GM21528 (cell line): ENCODE data around the gene EHMT2.
"Not testable (repeated sequence)": the region's sequence is repeated elsewhere in the genome, so short reads cannot be mapped to it uniquely, and the experiment has no call there.

ENCODE experiments used
- ATAC-seq: cut with Tn5 transposase; IDR thresholded peaks from one replicate; pipeline ENCODE4 v1.9.1; 2021; ENCODE audit warnings: mild to moderate bottlenecking, moderate library complexity; ENCODE audit not compliant: unreplicated experiment, low FRiP score

Gene EHMT2

DNA sequence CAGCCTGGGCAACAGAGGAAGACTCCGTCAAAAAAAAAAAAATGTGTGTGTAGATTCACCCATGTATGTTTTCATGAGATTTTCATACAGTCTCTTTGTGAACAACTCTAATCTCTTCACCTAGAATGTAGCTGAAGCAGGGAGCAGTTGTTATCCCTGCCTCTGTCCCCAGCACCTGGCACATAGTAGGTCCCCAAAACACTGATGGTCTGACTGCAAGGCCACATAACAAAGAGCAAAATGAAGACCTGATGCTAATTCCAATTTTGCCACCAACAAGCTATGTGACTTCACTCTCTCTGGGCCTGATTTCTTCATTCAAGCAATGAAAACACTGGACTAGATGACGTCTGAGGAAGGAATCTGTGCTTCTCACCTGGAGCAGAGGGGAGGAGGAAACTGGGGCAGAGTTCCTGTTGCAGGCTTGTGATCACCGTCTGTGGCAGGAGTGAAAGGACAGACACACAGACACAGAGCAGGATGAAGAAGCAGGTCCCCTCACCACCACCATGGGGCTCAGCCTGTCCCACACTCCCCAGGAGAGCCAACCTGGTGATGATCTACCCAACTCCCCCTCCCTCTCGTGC lies 23.3 kb downstream of the EHMT2 start:
- no peak for ATAC-seq

DNA sequence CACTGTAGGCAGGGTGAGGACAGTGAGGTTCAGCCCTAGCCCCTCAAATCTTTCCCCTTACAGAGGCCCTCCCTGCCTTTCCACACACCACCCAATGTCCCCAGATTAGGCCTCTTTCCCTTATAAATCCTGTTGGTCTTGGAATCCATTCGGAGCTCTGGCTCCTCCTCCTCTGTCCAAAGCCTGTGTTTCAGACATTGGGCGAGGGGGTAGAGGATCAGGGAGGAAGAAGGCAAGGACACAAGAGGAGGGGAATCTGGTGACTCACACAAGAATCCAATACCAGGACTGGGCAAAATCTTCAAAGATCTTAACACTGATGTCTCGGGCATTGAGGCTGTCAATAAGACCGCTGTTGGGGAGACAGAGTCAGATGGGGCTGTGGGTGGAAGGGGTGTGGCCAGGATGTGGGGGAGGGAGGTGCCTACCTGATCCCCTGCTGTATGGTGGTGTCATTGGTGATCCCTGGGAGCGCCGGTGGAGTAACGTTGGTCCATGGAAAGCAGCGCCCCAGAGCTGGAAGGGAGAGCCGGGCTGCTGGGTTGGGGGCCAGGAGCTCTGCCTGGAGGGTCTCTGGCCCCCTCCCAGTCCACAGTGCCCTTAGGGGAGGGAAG lies 26.3 kb downstream of the EHMT2 start:
- no peak for ATAC-seq

DNA sequence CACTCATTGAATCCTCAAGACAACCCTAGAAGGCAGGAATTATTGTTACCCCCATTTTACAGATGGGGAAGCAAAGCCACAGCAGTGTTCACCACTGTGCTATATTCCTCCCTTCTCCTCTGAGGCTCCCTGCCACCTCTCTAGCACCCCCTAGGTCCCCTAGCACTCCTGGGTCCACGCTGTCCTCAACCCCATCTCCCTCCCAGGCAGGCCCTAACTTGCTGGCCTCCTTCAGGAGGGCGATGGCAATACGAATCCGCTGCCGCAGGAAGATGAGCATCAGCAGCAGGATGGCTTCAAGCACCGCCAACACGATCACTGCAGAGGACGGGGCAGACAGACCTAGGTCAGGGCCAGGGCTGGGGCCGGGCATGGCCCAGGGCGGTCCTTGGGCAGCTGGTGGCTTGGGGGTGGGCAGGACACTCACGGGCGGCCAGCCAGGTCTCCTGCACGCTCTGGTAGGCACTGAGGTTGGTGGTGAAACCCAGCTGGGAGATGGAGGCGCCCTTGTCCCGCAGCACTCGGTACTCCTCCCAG lies 27.0 kb downstream of the EHMT2 start:
- ATAC-seq, result no peak

DNA sequence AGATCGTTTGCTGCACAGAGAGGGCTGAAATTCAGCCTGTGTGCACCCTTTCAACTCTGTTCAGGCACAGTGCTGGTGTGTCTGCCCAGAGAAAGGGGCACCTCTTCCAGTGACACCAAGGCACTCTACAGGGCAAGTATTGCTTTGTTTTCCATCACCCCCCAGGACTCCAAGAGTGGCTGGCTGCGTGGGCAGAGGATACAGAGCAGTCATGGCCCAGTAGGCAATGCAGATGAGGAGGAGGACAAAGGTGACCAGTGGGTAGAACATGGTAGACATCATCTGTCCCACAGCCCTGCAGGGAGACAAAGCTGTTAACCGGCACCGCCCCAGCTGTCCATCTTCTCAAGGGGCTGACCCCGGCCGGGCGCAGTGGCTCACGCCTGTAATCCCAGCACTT lies 28.2 kb downstream of the EHMT2 start:
- ATAC-seq, result no peak

DNA sequence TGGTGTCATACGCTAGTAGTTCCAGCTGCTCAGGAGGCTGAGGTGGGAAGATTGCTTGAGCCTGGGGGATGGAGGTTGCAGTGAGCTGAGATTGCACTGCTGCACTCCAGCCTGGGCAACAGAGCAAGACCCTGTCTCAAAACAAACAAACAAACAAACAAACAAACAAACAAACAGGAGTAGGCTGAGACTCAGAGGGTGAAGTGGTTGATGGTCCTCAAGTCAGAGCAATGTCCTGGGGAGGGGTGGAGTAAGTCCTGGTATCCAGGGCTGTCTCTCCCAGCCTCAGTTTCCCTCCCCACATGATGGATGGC lies 28.9 kb downstream of the EHMT2 start:
- ATAC-seq, result not testable (repeated sequence)

DNA sequence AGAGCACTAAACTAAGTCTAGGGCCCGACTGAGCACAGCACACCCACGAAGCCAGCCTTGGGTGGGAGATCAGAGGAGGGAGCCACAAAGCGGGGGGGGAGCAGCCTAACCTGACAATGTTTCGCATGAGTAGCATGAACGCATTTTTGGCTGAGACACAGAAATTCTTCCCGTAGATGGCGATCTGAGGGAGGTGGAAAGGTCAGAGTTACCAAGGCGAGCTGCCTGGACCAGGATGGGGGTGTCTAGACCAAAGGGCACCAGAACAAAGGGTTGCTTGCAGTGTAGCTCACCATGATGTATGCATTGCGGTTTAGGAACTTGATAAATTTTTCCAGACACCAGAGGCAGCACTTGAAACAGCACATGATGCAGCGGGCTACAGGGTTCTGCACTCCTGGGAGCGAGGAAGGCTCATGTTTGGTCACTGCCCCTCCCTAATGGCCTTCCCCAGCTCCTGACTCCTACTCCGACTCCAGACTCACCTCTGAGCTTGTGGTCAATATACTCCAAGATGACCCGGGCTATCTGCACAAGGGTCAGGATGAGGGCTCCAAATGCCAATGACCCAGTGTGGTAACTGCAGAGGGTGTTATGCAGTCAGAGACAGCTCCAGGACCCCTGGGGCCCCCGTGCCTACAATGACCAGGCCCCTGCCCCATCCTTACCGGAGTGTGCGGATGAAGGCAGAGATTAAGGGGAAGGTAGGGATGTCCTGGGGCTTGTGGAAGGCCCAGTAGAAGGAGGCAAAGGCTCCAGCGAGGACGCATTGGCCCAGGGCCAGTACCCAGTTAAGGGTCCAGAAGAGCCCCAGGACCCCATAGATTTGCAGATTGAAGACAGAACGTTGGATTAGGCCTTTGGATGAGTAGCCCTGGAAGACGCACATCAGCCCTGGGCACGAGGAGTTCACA lies 32.0 kb downstream of the EHMT2 start:
- ATAC-seq, result no peak

DNA sequence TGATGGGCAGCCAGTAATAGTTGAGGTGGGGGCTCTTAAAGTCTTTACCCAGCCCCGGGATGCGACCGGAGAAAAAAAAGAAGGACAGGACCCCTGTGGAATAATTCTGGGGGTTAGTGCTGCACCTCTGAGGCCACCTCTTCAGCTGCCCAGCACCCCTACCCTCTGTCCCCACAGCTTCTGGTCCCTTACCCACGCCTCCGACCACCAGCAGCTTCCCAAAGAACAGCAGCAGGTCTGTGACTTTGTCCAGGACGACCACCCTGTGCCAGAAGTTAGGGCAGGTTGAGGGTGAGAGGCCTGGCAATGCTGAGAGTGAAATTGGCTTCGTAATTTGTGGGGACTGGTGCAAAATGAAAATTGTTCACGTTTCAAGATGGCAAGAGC lies 32.7 kb downstream of the EHMT2 start:
- no peak for ATAC-seq

DNA sequence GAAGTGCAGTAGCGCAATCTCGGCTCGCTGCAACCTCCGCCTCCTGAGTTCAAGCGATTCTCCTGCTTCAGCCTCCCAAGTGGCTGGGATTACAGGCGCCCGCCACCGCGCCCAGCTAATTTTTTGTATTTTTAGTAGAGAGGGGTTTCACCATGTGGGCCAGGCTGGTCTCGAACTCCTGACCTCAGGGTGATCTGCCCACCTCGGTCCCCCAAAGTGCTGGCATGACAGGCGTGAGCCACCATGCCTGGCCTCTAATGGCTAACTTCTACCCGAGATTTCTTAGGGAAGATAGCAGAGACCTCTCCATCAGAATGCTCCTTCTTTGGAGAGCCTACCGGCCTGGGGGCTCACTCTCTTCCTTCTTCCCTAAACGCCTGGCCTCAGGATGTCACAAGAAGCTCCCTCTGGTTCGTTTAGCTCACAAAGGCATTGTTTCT lies 33.4 kb downstream of the EHMT2 start:
- ATAC-seq, result not testable (repeated sequence)

DNA sequence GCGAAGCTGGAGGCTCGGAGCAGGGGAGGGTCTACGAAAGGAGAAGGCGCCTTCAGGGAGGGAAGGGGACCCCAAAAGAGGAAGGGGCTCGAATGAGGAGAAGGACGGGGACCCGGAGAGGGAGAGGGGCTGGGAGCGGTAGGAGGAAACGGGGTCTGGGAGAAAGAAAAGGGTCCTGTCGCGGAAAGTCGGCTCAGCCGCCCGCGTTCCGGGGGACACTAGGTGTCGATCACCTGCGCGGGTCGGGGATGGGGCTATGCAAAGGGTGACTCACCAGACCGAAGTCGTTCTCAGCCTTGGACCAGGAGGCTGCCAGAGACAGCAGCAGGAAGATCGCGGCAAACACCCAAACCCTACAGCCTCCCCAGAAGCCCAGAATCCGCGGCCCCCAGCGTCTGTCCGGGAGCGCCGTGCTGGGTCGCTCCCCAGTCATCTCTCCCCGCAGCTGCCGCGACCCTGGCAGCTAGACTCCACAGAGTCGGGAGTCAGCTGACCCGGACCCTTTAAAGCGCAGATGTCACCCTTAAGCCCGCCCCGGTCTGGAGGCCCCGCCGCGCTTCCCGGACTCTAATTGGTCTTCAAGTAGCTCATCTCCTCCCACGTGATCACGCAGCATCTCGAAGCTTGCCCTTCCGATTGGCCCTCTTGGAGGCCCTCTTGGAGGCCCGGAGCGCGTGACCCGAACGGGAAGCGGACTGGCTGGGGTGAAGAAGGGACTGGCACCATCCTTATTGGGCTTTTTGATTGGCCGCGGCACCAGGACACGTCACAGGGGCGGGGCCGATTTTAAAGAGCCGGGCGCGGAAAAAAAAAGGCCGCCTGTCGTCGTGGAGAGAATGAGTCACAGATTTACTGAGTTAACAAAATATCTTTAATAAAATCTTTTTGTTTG lies 34.9 kb downstream of the EHMT2 start, which contains the start of gene NEU1:
NEU1 (minus strand) TSS at position 478 of the 892 bp plus-strand sequence; CDS start at position 433, 45 bp downstream.
- peak; percentile 86 for ATAC-seq

DNA sequence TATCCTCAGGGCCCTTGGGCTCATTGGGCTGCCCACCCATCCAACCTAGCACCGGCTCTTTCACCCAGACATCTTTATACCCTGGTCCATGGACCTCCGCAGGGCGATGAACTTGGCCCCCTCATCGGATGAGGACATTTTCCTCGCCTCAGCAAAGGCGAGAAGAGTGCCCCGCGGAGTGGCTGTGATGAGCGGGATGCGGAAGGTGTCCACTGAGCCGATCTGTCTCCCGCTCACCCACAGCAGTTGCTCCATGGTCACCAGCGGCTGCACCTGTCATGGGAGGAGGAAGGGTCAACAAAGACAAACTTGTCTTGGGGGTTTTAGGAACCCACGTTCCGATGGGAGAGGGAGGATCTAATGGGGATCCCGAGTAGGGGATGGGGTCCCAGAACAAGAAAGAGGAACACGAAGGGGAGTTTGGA lies 35.6 kb downstream of the EHMT2 start:
- ATAC-seq, result no peak

DNA sequence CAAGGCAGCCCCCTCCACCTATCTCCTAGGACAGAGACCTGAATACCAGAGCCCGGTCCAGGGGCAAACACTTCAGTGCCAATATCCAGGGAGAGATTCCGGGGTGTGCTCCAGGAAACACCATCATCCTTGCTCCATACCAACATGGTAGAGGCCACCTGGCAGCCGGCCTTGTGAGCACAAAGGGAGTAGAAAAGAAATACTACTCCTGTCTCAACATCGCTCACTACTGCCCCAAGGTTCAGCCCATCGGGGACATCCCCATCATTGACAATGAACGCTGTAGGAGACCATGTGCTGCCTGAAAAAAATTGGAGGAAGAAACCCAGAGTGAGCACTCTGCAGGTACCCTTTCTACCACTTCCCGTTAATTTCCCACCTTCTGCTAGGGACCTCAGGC lies 36.3 kb downstream of the EHMT2 start:
- ATAC-seq, result no peak

DNA sequence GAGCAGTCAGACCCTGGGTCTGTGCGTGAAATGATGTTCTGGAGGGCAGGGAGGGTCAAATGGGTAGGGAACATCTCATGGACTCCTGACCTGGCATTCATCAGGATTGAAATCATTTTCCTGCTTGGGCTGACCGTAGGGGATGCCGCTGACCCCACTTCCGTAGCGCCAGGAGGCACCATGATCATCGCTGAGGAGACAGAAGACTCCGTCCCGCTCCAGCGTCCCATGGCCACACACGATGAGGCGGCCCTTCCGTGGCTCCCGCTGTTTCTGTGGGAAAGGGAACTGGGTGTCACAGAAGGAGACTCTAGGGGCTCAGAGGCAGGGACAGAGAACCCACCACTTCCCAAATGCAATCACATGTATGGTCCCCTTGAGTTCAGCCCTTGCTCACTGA lies 37.1 kb downstream of the EHMT2 start:
- no peak for ATAC-seq

DNA sequence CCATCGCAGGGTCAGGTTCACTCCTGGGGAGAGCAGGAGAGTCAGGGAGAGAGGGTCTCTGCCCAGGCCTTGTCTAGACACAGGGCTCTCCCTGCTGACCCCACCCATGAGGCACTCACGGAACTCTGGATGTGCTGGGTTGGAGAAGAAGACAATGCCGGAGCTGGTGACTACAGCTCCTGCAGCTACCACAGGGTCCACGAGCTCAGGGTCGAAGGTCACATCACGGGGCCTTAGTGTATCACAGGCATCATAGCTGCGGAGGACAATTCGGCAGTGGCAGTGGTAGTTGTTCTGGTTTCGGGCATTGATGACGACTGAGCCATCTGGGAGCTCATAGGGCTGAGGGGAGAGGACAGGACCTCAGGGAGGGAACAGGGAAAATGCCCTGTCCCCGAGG lies 37.6 kb downstream of the EHMT2 start:
- no peak for ATAC-seq

DNA sequence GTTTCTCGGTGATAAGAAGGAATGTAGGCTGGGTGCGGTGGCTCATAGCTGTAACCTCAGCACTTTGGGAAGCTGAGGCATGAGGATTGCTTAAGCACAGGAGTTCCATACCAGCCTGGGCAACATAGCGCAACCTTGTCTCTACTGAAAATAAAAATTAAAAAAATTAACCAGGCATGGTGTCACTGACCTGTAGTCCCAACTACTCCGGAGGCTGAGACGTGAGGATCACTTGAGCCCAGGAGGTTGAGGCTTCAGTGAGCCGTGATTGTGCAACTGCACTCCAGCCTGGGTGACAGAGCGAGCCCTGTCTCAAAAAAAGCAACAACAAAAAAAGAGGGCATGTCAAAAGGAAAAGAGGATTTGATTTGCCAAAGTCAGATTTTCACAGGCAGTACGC lies 38.8 kb downstream of the EHMT2 start:
- ATAC-seq, result no peak

DNA sequence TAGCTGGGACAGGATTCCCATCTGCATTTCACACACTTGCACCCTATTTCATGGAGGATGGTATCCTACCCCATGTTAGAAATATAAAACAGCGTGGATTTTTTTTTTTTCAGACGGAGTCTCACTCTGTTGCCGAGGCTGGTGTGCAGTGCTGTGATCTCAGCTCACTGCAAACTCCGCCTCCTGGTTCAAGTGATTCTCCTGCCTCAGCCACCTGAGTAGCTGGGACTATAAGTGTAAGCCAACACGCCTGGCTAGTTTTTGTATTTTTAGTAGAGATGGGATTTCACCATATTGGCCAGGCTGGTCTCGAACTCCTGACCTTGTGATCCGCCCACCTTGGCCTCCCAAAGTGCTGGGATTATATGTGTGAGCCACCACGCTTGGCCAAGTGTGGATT lies 39.7 kb downstream of the EHMT2 start:
- ATAC-seq, result not testable (repeated sequence)

DNA sequence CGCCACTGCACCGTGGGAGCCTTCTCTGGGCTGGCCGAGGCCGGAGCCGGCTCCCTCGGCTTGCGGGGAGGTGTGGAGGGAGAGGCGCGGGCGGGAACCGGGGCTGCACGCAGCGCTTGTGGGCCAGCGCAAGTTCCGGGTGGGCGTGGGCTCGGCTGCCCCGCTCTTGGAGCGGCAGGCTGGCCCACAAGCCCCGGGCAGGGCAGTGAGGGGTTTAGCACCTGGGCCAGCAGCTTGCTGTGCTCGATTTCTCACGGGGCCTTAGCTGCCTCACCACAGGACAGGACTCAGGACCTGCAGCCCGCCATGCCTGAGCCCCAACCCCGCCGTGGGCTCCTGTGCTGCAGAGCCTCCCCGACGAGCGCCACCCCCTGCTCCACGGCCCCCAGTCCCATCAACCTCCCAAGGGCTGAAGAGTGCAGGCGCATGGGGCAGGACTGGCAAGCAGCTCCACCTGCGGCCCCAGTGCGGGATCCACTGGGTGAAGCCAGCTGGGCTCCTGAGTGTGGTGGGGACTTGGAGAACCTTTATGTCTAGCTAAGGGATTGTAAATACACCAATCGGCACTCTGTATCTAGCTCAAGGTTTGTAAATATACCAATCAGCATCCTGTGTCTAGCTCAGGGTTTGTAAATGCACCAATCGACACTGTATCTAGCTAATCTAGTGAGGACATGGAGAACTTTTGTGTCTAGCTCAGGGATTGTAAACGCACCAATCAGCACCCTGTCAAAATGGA lies 45.3 kb downstream of the EHMT2 start:
- ATAC-seq, result not testable (repeated sequence)

DNA sequence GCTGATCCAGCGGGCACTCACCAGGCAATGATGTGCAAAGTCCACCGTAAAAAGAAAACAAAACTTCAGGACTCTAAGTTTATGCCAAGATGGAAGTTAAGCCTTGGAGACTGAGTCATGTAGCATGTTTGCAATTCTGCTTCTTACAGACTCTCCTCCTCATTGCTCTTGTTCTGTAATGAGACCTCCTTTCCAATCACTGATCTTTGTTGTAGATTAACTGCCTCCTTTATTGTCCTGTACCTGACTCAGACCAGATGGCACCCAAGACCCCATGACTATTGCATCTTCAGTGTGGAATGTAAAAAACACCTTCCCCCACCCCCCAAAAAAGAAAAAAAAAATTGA lies 46.0 kb downstream of the EHMT2 start:
- ATAC-seq, result no peak

DNA sequence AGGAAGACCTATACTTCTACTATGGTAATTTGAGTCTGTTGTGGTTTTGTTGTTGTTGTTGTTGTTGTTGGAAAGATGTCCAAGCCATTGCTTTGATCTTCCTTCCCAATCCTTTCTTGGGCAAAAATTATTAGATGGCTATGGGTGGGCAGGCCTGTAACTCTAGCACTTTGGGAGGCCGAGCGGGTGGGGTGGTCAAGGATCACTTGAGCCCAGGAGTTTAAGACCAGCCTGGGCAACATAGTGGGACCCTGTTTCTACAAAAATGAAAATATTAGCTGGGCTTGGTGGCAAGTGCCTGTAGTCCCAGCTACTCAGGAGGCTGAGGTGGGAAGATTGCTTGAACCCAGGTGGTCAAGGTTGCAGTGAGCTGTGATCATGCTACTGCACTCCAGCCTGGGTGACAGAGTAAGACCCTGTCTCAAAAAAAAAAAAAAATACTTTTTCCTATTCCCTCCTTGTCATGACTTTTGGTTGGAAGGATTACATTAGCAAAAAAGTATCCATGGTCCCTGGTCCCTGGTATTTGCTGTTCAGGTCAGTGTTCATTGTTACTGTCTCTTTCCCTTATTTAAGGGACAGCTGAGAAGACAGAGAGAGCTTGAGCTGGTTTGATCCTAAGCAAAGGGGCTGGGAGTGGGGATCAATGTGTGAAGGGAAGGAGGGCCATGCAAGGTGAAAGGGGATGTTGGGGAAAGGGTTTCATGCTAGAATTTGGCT lies 46.6 kb downstream of the EHMT2 start:
- ATAC-seq, result no peak
